NCI-H1092 (cell line): Measurements from ENCODE around the gene CMTR1.
A peak's percentile ranks its signal among the peaks of the same experiment; 100 is the strongest.

Source experiments
- DNase-seq: peaks from one replicate; lab custom pipeline; 2025; lab: John Stamatoyannopoulos, UW

Gene CMTR1

DNA sequence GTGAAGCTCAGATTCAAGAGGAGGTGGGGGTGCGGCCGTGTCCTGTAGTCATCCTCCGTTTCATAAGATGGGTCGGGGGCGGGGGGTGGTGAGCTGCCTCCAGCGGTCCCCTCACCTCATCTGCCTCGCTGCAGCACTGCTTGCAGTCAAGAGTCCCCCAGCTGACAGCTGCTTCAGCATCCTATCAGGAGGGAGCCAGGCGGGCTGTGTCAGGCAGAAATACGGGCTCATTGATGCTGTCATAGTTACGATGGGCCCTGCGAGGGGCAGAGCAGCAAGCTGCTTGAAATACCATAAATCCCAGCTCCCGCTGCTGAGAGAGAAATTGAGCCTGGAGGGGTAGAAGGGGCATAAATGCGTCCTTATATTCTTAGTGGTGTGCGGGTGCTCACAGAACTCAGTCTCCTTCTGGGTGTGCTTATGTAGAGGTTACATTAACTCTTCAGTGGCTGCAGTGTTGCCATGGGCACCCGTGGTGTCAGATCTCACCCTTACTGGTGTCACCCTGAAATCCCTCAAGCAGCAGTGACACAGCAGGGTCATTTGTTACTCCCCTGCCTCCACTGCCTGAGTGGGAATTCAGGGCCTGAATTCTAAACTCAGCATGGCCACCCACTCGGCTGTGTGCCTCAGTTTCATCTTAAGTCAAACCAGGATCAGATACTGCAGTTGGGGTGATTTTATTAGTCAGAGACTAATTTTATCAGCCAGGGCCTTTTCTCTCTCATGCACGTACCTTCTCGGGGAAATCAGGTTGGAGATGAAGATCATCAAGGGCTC, 44.8 kb downstream of the CMTR1 start:
- DNase-seq, result no peak

DNA sequence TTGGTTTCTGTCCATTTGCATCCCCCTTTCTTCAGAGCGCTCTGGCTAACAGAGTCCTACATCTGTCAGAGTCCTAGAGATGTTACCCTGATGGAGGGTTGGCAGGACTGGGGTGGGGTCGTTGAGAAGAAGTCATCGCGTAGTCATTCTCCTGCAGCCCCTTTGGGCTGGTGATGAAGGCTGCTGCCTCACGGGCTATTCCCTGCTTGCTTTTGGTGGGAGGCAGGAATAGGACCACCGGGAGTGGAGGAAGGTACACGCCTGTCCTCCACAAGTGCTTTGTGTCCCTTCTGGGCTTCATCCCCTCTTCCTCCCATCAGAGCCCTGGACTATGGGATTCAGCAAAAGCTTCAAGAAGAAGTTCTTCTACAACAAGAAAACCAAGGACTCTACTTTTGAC, 45.8 kb downstream of the CMTR1 start:
- no peak for DNase-seq

DNA sequence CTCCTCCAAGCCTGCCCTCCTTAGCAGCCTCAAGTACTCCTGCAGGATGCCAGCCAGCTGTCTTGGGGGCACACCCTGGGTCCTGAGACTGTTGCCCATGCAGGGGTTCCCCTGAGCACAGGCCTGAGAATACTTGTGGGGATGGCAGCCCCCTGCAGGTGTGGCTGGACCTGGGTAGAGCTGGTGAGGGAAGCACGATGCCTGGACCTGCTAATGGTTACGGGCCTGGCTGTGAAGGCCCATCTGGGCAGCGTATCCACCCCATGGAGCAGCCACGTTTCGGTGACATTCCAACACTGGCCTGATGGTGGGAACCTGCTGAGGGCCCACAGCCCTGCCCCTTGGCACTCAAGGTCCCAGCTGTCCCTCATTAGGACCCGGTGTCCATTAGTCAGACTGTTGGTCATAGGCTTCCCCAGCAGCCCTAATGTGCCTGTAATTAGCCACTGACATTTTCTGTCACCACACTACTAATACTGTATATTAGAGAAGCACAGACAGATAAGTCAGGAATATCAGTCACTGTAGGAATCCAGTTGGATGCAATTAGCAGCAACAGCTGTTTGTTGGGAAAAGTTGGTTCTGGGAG, 46.3 kb downstream of the CMTR1 start:
- no peak for DNase-seq

DNA sequence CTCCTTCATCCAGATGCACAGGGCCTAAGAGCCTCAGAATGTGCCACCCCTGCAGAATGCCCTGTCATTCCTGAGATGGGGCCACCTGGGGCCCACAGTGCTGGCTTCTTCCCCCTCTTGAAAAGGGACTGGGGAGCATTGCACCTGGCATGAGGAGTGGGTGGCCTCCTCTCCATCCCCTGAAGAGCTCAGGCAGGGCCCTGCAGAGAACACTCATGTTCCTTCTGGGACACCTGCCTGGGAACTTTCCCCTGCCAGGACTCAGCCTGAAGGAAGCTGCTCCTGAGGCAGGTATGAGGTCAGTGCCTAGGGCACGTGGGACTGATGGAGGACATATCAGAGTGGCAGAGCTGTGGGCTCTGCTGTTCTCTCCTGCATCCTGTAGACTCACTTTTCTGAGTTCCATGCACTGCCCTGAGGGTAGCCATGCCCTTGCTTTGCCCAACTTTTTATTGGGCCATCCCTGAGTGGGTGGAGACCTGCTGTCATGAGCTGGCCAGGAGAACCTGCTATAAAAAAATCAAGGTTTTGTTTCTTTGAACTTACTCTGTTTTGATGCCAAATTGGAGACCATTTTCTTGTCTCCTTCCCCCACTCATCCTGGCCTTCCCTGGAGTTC, 47.2 kb downstream of the CMTR1 start:
- no peak for DNase-seq

DNA sequence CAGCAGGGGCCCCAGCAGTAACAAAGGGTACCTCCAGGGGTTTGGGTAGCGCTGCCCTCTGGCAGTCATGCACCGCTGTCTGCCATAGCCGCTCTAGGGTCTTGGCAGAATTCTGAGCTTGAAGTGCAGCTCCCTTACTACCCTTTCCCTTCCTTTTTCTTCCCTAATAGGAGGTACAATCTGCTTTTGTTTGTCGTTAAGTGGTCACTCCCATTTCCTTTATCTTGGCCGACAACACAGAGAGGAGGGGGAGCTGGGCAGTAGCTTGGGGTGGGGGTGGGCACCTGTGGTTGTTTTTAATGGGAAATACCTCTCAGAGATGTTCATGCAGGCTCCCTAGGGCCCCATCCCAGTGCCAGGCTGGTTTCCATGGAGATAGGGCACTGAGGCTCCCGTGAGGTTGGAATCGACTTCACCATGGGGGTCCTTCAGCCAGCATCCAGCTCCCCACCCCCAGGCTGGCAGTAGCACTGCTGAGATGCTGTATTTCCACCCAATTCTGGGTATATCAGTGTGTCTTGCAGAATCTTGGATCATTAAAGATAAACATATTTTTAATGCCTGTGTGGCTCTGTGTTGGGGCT, 48.0 kb downstream of the CMTR1 start:
- peak; percentile 87 for DNase-seq

DNA sequence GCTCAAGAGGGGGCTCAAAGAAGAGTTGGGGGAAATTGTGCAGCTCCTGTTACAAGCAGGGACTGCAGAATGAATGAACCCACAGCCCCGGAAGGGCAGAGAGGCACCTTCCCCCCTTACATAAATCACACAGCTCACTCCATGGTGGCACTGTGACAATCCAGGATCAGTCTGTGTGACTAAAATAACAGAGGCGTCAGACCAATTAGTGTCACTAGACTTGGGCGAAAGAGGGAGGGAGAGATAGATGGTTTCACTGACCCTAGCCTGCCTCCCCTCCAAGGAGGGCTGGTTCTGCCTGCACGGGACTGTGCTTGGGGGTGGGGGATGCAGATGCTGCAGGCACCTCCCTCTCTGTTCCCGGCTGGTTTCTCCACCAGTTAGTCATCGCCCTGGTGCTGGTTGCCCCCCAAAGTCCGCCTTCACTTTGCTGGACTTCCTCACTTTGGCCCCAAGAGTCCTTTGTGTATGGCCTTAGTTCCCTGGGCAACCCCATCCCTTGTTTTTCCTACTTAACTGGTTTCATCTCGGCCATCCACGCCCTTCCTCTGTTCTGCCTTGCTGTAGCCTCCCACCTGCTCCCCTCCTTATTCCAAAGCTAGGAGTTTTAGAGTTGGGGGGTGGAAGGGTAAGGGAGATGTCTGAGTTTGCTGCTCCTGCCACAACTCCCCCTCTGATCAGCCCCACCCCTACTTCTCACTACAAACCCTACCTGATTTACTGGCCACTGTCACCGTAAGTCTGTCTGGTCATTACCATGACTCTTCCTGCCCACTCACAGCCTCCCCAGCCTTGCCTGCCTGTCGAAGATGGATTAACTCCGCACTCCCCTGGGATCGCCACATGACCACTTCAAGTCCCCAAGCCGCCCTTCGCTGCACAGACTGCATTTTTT, 48.9 kb downstream of the CMTR1 start:
- DNase-seq, result peak; percentile 78

DNA sequence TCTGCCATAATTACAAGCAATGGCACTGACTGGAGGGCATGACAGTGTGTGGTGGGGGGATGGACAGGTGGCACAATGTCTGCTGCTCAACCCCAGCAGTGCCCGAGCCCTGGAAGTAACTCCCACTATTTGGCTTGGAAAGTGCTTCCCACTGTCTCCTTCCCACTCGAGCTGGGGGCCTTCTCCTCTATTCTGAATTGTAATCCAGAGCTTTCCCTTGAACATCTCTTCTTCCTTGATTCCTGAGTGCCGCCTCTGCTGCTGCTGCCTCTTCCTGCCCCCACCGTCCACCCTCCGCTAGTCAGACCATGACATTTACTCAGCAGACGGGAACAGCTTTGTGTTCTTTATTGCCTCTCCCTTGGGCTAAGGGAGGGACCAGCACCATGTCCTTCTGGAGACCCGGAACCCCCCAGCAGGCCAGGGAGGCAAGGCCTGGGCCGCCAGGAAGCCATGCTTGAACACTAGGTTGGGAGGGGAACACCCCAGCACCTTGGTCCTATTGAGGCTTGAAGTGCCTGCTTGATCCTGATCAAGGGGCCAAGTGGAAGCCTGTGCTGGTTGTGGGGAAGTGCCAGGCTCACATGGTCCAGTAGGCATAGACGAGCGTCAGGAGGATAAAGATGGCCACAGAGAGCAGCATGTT, 49.7 kb downstream of the CMTR1 start:
- no peak for DNase-seq

DNA sequence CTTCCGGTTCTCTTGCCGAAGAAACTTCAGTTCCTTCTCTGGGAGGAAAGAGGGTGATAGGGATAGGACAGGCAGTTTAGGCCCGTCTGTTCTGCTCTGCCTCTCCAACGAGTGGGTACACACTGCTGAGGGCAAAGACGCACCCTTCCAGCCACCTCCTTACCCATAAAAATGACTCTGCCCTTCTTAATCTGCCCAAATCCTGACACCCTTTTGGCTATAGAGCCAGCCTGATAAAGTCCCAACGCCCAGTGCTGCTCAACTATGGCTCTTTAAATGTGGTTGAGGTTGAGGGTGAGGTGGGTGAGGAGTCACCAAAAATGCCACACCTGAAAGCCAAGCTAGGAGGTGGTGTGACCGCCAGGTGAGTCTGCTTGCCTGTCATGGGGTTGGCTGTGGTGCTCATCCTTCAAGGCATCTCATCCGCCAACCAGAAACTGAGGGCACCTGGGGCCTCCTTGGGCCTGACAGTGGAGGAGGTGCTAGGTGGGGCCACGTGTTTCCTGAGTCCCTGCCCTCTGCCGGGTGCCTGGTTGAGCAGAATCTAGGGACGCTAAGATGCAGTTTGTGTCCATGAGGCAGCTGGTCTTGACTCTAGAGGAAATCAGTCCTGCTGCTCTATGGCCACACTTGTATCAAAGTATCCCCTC, 50.4 kb downstream of the CMTR1 start:
- no peak for DNase-seq

DNA sequence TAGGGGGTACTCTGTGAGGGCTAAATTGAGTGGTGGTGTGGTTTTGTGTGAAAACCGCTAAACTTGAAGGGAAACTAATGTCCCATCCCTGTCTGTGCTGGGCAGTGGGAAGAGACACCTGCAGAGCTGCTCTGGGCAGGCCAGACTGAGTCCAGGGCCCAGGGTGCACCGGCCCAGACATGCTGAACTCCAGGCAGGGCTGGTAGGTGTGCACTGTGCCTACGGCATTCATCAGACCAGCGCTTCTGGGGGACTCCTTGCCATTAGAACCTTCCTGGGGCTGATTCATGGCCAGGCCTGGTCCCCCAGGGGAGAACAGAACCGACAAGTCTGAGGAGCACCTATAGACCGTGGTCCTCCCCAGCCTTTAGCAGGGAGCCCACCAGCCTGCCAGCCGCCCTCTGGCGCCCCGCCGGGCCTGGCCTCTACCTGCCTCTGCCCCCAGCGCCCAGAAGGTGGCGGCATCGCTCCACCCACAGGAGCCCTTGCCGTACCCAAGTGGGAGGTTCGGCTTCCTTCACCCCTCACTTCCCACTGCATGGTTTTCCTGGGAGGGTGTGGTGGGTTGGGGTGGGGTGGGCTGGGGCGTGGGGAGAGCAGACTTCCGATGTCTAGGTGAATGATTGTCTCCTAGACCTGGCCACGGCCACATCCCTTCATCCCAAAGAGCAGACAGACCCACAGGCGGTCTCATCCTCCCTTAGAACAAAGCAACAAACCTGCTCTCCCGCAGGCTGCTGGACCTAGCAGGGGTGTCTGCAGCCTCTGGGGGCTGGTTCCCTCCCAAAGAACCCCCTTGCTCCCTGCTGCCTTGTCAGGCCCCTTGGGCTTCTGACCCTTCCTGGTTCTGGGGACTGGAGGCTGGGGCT, 51.1 kb downstream of the CMTR1 start:
- DNase-seq, result peak; percentile 66

DNA sequence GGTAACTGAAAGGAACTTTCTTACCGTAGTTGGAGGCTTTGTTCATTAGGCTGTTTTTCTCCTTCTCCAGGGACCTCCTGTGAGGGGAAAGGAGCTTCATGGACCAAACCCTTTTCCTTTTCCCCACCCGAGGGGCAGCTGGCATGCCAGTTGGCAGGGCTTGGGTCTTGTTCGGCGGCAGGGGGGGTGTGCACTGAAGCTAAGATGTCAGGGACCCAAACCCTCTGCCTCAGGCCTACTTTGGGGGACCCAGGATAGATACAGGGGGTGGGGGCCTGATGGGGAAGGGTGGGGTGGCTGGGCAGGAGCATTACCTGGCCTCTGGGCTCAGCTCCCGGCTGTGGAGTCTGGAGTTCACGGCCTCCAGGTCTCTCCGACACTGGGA, 51.8 kb downstream of the CMTR1 start:
- no peak for DNase-seq

DNA sequence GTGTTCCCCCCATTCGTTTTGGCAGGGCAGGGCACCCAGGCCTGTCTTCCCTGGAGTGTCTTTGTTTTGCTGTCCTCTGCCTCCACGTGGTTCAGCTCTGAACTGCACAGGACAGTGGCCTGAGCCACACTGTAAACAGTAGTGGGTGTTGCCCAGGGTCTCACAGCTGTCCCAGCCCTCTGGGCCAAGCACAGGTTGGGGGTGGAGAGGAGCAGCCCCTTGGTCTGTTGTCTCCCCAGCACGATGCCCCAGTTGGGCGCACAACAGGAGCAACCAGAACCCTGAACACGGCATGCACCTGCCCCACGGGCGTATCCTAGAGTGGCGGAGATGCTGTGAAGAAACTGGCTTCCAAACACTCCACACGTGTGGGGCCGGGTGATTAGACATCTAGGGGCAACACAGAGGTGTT, 52.3 kb downstream of the CMTR1 start:
- no peak for DNase-seq

DNA sequence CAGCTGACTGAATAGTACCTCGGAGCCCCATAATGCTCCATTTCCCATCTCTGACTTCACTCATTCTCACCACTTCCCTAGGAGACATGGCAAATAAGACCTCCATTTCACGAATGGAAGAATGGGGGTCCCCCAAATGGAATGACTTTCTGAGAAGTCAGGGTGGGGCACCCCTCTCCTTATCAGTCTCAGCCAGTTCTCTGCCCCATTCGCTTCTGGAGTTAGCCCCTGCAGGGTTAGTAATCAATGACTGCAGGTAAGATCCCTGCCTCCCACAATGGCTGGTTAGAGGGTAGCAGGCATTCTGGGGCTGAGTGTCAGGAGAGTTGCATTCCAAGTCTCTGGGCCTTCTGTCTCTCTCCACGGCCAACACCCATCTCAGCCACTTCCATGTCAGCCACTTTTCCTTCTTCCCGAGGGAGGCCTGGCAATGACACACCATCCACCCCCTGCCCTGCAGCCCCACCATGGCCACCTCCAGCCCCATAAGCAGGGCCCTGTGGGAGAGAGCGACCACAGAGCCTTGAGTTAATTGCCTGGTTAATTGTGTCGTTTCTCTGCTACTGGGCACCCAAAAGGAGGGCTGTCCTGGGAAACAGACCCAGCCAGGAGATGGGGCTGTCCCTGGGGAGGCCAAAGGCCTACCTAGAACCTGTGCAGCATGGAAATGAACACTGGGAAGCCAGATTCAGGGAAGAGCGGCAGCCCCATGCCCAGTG, 53.3 kb downstream of the CMTR1 start:
- DNase-seq, result no peak

DNA sequence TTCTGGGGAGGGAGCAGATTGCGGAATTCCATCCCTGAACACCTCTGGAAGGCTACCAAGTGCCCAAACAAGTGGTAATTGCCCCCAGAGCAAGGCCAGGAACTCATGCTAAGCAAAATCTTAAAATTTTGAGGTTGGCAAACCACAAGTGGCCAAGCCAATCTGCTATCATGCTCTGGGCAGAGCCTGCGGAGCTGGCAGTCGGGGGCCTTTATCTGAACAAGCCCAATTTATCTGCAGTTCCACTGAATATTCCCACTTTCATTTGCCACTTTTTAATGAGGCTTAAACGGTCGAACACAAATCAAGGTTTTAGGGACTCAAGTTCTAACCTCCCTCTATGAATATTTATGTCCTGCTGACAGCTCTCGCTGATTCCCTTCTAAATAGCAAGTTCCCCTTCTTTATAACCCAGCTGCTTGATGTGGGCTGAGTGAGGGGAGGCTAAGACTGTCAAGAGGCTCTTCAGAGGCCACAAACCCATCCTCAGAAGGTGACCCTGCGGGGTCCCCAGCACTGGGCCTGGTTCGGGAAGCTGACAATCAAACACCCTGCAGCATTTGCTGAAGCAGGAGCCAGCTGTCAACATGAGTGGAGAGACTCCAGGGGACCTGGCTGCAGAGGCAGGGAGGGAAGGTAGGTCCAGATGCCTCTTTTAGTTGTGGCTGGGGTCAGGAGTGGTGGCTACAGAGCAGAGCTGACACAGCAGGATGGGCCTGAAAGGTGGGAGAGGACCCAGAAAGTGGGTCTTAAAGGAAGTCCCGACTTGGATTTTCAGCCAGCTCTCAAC, 54.8 kb downstream of the CMTR1 start:
- no peak for DNase-seq

DNA sequence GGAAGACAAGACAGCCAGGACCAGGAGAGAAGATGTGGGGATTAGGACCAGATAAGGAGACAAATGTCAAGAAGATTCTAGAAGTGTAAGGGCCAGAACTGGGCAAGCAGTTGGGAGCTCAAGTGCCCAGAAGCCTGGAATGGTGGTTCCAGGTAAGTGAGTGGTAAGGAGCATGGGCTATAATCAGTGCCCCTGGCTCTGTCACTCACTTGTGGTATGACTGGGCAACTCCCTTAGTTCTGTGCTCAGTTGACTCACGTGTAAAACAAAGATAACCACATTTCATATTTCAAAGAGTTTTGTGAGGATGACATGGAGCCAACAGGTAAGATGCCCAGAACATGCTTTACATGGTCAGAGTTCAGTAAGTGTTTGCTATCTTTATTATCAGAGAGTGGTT, 55.5 kb downstream of the CMTR1 start:
- no peak for DNase-seq

DNA sequence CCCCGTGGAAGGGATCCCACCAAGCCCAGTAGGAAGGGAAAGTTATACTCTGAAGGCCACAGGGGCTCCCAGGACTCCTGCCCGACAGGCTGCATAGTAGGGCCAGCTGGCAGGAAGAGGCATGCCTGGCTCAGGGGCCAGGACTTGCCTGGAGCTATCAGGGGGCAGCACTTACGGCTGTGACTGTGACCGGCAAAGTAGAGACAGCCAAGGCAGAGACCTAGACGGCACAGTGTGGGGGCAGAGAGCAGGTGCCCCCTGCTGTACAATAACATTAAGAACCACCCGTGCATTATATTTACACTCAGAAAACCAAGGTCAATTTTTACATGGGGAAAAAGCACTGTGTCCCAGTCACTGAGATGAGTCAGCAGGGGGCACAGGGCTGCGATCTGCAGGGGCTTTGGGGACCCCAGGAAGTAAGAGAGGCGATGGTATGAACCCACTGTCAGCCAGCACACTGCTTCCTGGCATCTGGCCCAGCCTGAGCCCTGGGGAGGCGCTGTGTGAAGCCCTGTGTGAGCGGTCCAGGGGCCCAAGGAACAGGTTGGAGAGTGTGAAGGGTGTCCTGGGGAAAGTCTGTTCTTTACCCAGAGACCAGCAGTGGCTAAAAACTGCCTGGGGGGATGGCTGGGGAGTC, 56.8 kb downstream of the CMTR1 start:
- no peak for DNase-seq

DNA sequence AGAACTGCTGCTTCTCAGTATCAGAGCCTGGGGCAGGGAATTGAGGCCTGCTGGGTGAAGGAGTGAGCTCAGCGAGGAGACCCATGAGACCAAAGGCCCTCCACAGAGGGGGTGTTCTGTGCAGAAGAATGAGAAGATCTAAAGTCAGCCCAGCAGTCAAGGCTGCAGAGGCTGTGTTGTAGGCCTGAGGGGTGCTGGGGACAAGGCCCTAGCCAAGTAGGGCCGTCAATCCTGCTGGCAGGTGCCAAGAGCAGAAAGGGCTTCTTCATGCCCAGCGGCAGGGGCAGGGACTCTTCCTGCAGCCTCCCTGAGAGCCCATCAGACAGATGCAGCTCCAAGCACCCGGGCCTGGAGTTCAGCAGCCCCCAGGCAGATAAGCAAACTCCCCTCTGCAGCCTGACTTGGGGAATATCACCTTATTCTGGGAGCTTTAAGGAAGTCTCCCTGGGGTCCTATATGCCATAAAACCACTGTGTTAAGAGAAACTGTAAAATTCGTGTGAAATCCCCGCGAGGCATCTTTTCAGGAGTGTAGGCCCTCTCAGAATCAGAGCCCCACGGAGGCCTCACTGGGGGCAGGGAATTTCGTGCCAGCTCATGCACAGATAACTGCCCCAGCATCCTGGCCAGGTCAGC, 57.6 kb downstream of the CMTR1 start:
- DNase-seq, result no peak

DNA sequence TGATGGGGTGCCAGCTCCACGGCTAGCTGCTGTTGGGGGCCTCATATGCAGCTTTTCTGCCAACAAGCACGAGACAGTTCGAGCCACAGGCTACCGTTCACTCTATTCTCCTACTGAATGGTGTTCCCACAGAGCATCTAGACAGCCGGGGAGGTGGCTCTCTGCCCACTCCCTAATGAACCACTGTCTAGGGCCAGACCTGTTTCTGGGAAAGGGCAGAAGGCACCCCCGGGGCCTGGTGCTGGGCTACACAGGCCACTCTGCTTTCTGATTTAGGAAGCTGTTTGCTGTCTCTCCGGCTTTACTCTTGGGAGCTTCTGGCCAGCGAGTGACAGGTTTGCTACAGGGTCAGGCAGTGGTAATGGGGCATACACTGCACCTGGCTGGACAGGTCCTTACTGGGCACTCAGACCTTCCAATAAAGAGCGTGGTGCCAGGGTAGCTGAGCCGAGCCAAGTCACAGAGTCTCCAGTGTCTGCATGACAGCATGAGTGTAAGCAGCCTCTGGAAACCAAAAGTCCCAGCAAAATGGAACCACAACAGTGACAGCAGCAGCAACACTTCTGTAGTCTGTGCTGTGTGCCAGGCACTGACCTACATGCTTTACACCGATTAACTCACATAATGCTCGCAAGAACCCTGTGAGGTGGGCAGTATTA, 58.3 kb downstream of the CMTR1 start:
- DNase-seq, result peak; percentile 54
